ENCODE results near the gene ARHGAP12. TPM values are rescaled to one million over a fixed set of nuclear protein-coding genes. Genes with fewer than 3 reads are reported as not detected.
A peak's percentile ranks its signal among the peaks of the same experiment; 100 is the strongest.

The ARHGAP12 gene
- total RNA-seq, 1 donor from 2014 or later = 27.2 TPM

- no peak overlapping the region for H3K27ac ChIP-seq
- H3K4me1 ChIP-seq = no peaks in the 10 kb centered on the region
- no peak for DNase-seq
- H3K27me3 ChIP-seq = no peaks in the 10 kb centered on the region
- no peak for TF ChIP-seq CTCF (IDR thresholded peaks at IDR 0.05)
- H3K36me3 ChIP-seq = peaks cover 24% of the 10 kb centered on the region
- H3K9me3 ChIP-seq = no peaks in the 10 kb centered on the region
- no peak for ATAC-seq
- intact Hi-C loops (cut with DNase I) = no loop called here
- no peak overlapping the region for H3K4me3 ChIP-seq
Observed at GRCh38 chr10:31820096-31820495, 108.5 kb downstream of the ARHGAP12 start.

GRCh38 chr10:31819391-31819820, 109.2 kb downstream of the ARHGAP12 start:
- Histone ChIP-seq H3K4me3 (no peak overlapping the region), H3K36me3 (peaks cover 23% of the 10 kb centered on the region), H3K27me3 (no peaks in the 10 kb centered on the region), H3K27ac (no peak overlapping the region), H3K4me1 (no peaks in the 10 kb centered on the region), H3K9me3 (no peaks in the 10 kb centered on the region)
- DNase-seq (no peak), ATAC-seq (no peak)
- no peak for TF ChIP-seq CTCF (IDR thresholded peaks at IDR 0.05)
- intact Hi-C loops (cut with DNase I) = loop anchor here (10.0 kb wide), 1 partner anchor 1065 kb away; no protein-coding TSS in a partner anchor

- Histone ChIP-seq H3K4me1 (no peaks in the 10 kb centered on the region), H3K27me3 (no peaks in the 10 kb centered on the region), H3K9me3 (no peaks in the 10 kb centered on the region), H3K36me3 (peaks cover 15% of the 10 kb centered on the region), H3K27ac (no peak overlapping the region), H3K4me3 (no peak overlapping the region)
- no peak for TF ChIP-seq CTCF (IDR thresholded peaks at IDR 0.05)
- DNase-seq (no peak), ATAC-seq (no peak)
- intact Hi-C loops (cut with DNase I) = loop anchor here (10.0 kb wide), 1 partner anchor 1062 kb away; no protein-coding TSS in a partner anchor
Observed at GRCh38 chr10:31816318-31816717, 112.3 kb downstream of the ARHGAP12 start.

- peaks cover 11% of the 10 kb centered on the region for H3K36me3 ChIP-seq
- peak; percentile 71 for ATAC-seq
- intact Hi-C loops (cut with DNase I) = no loop called here
- peak; percentile 56 for TF ChIP-seq CTCF (IDR thresholded peaks at IDR 0.05)
- H3K9me3 ChIP-seq = no peaks in the 10 kb centered on the region
- peak overlapping the region; percentile 37 for H3K4me3 ChIP-seq
- no peaks in the 10 kb centered on the region for H3K4me1 ChIP-seq
- peak overlapping the region; percentile 70 for H3K27ac ChIP-seq
- no peaks in the 10 kb centered on the region for H3K27me3 ChIP-seq
- DNase-seq = no peak
Observed at GRCh38 chr10:31808258-31809218, 120.1 kb downstream of the ARHGAP12 start.

- H3K36me3 ChIP-seq = peaks cover 12% of the 10 kb centered on the region
- DNase-seq (no peak), ATAC-seq (no peak)
- H3K27me3 ChIP-seq = no peaks in the 10 kb centered on the region
- no peak overlapping the region for H3K27ac ChIP-seq
- no peaks in the 10 kb centered on the region for H3K4me1 ChIP-seq
- intact Hi-C loops (cut with DNase I) = no loop called here
- H3K9me3 ChIP-seq = no peaks in the 10 kb centered on the region
- no peak for TF ChIP-seq CTCF (IDR thresholded peaks at IDR 0.05)
- H3K4me3 ChIP-seq = no peak overlapping the region
Observed at GRCh38 chr10:31804352-31804810, 124.2 kb downstream of the ARHGAP12 start.

Data from upper lobe of right lung (tissue), 1 donor.